ENCODE measurements around the gene NACAD. TPM values are rescaled to one million over a fixed set of nuclear protein-coding genes. Genes with fewer than 3 reads are reported as not detected.

NACAD gene, protein sequence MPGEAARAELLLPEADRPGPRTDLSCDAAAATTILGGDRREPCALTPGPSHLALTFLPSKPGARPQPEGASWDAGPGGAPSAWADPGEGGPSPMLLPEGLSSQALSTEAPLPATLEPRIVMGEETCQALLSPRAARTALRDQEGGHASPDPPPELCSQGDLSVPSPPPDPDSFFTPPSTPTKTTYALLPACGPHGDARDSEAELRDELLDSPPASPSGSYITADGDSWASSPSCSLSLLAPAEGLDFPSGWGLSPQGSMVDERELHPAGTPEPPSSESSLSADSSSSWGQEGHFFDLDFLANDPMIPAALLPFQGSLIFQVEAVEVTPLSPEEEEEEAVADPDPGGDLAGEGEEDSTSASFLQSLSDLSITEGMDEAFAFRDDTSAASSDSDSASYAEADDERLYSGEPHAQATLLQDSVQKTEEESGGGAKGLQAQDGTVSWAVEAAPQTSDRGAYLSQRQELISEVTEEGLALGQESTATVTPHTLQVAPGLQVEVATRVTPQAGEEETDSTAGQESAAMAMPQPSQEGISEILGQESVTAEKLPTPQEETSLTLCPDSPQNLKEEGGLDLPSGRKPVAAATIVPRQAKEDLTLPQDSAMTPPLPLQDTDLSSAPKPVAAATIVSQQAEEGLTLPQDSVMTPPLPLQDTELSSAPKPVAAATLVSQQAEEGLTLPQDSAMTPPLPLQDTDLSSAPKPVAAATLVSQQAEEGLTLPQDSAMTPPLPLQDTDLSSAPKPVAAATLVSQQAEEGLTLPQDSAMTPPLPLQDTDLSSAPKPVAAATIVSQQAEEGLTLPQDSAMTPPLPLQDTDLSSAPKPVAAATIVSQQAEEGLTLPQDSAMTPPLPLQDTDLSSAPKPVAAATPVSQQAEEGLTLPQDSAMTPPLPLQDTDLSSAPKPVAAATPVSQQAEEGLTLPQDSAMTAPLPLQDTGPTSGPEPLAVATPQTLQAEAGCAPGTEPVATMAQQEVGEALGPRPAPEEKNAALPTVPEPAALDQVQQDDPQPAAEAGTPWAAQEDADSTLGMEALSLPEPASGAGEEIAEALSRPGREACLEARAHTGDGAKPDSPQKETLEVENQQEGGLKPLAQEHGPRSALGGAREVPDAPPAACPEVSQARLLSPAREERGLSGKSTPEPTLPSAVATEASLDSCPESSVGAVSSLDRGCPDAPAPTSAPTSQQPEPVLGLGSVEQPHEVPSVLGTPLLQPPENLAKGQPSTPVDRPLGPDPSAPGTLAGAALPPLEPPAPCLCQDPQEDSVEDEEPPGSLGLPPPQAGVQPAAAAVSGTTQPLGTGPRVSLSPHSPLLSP (N-terminal part only)
- total RNA-seq (2022; extraction: Qiagen RNA extraction; ENCODE audit: low read depth): 0.14 to 0.39 TPM (median 0.35 TPM) in 5 replicates

DNA sequence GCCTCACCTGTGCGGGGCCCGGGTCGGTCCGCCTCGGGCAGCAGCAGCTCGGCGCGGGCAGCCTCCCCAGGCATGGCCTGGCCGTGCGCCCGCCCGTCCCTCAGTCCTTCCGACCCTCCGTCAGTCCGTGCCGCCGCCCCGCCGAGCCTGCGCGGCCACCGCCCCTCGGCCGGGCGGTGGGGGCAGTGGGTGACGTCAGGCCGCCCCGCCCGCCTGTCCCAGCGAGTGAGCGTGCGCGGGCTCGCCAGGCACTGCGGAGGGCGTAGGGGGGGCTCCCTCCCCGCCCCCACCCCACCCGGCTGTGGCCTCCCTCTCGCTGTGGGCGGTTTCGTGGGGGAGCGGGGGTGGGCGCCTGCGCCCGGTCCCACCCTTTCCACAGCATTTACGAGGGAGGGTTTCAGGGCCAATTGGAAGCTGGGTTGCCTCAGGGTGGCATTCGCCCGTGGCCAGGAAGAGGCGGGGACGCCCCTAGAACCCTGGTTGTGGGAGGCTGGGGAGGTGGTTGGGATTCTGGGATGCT lies at the start of gene NACAD:
NACAD (minus strand) TSS at position 149 of the 520 bp plus-strand sequence; CDS start at position 74, 75 bp downstream.

DNA sequence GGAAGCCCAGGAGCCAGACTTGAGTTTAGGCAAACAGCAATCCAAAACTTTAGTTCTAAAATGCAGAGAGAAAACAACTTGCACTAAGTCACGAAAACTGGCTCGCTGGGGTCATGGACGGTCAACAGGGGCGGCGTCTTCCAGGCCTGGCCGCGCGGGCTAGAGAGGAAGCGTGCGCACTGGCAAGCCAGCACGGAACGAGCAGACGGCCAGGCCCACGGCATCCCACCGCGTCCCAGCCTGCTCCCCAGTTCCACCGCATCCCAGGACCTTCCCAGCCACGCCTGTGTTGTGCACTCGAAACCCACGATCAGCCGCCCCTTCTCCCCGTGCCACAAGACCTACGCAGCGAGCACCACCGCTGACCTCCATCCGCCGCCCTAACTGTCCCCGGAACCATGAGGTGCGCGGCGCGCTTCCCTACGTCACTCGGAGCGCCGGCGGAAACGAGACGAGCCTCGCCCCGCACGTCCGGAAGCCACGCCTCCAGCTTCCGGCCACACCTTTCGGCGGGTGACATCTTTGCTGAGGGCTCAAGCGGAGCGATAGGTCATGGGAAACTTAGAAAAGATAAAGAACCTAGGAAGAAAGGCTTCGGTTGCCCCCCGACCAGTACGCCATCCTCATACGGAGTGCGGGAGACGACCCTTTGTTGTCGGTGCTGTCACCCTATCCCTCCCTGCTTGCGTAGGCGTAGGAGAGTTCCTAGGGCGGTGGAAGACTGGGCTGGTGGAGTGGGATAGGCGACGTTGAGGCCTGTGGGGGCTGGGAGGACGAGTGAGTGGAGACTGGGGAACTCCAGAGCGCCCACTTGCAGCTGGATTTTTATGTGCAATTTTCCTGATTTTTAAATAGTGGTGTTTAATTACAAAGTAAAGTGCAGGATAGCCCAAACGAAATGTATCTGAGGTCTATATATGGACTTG lies 22.8 kb upstream of the NACAD start, which contains the start of gene TBRG4:
TBRG4 (minus strand) TSS at position 400 of the 926 bp plus-strand sequence. CDS start 2,460 bp downstream, outside the sequence.

Other genes starting within 250 kb of the NACAD start
- 228 to 269 TPM (median 252 TPM) in 5 replicates for gene H2AZ2, start 240.9 kb downstream of the NACAD start, total RNA-seq (2022; extraction: Qiagen RNA extraction; ENCODE audit: low read depth)
- gene PURB, start 203.4 kb downstream of the NACAD start, total RNA-seq (2022; extraction: Qiagen RNA extraction; ENCODE audit: low read depth): 7.5 to 13.8 TPM (median 12.0 TPM) in 5 replicates
- 0.11 to 0.17 TPM (median 0.15 TPM) in 5 replicates for gene MYO1G, start 110.0 kb downstream of the NACAD start, total RNA-seq (2022; extraction: Qiagen RNA extraction; ENCODE audit: low read depth)
- 32.8 to 52.0 TPM (median 47.4 TPM) in 5 replicates for gene CCM2, start 88.8 kb downstream of the NACAD start, total RNA-seq (2022; extraction: Qiagen RNA extraction; ENCODE audit: low read depth)
- 79.7 to 114 TPM (median 108 TPM) in 5 replicates for gene TBRG4, start 22.7 kb upstream of the NACAD start, total RNA-seq (2022; extraction: Qiagen RNA extraction; ENCODE audit: low read depth)
- not detected in 5 replicates for gene RAMP3, start 68.8 kb upstream of the NACAD start, total RNA-seq (2022; extraction: Qiagen RNA extraction; ENCODE audit: low read depth)